Trophoblast cell (in vitro differentiated cells and primary cell): ENCODE data around the gene BEND3.
"Not testable (repeated sequence)": the region's sequence is repeated elsewhere in the genome, so short reads cannot be mapped to it uniquely, and the experiment has no call there.

Experiments used
- DNase-seq, 2 donors: peaks; one replicate each; pipeline ENCODE4 v3.0.0-alpha.2; 2016
- H2AFZ ChIP-seq: 2 replicates; pipeline ENCODE4 v1.6.1; 2013; ENCODE audit warnings: low read length, moderate library complexity, mild to moderate bottlenecking; ENCODE audit not compliant: insufficient read depth, poor library complexity
- H2AK5ac ChIP-seq: 2 replicates; pipeline ENCODE4 v1.6.1; 2013; ENCODE audit warnings: mild to moderate bottlenecking, low read length
- H2BK120ac ChIP-seq: 2 replicates; pipeline ENCODE4 v1.6.1; 2013; ENCODE audit warnings: low read length, mild to moderate bottlenecking, moderate library complexity; ENCODE audit not compliant: insufficient read depth, poor library complexity
- H2BK12ac ChIP-seq: 2 replicates; pipeline ENCODE4 v1.6.1; 2013; ENCODE audit warnings: mild to moderate bottlenecking, low read length, moderate library complexity
- H2BK5ac ChIP-seq: 2 replicates; pipeline ENCODE4 v1.6.1; 2013; ENCODE audit warnings: low read length, low read depth, moderate library complexity, mild to moderate bottlenecking; ENCODE audit not compliant: poor library complexity
- H3K14ac ChIP-seq: 2 replicates; pipeline ENCODE4 v1.6.1; 2013; ENCODE audit warnings: mild to moderate bottlenecking, low read length
- H3K18ac ChIP-seq: 2 replicates; pipeline ENCODE4 v1.6.1; 2013; ENCODE audit warnings: mild to moderate bottlenecking, low read length
- H3K23ac ChIP-seq: 2 replicates; pipeline ENCODE4 v1.6.1; 2013; ENCODE audit warnings: low read length
- H3K27ac ChIP-seq: 2 replicates; pipeline ENCODE4 v1.5.1; 2013; ENCODE audit warnings: low read depth, mild to moderate bottlenecking, inconsistent platforms, low read length, moderate library complexity
- H3K27me3 ChIP-seq: 2 replicates; pipeline ENCODE4 v1.6.1; 2013; ENCODE audit warnings: inconsistent platforms, mild to moderate bottlenecking, low read length, moderate library complexity; ENCODE audit not compliant: insufficient read depth
- H3K36me3 ChIP-seq, 2 experiments: 1 replicate in 1 of 2; 2 replicates in 1 of 2; pipeline ENCODE4 v1.6.1; 2013; ENCODE audit warnings: low read length in 2 of 2, mild to moderate bottlenecking in 2 of 2, moderate library complexity in 1 of 2; ENCODE audit not compliant: insufficient read depth in 2 of 2, control insufficient read depth in 1 of 2
- H3K4ac ChIP-seq: 2 replicates; pipeline ENCODE4 v1.6.1; 2013; ENCODE audit warnings: low read depth, mild to moderate bottlenecking, low read length, moderate library complexity
- H3K4me1 ChIP-seq, 2 experiments: 1 replicate in 1 of 2; 2 replicates in 1 of 2; pipeline ENCODE4 v1.6.1; 2013; ENCODE audit warnings: low read length in 2 of 2, mild to moderate bottlenecking in 2 of 2, moderate library complexity in 1 of 2; ENCODE audit not compliant: insufficient read depth in 2 of 2, control insufficient read depth in 1 of 2
- H3K4me2 ChIP-seq: 2 replicates; pipeline ENCODE4 v1.6.1; 2013; ENCODE audit warnings: inconsistent platforms, mild to moderate bottlenecking, low read length, moderate library complexity
- H3K4me3 ChIP-seq: 2 replicates; pipeline ENCODE4 v1.5.1; 2013; ENCODE audit warnings: mild to moderate bottlenecking, low read depth, low read length, inconsistent platforms
- H3K79me1 ChIP-seq: one replicate; pipeline ENCODE4 v1.6.1; 2013; ENCODE audit warnings: low read length
- H3K79me2 ChIP-seq: 2 replicates; pipeline ENCODE4 v1.6.1; 2013; ENCODE audit warnings: low read length, mild to moderate bottlenecking; ENCODE audit not compliant: control insufficient read depth, insufficient read depth, poor library complexity
- H3K9ac ChIP-seq: 2 replicates; pipeline ENCODE4 v1.6.1; 2013; ENCODE audit warnings: mild to moderate bottlenecking, low read length
- H3K9me3 ChIP-seq: 2 replicates; pipeline ENCODE4 v1.6.1; 2013; ENCODE audit warnings: low read depth, mild to moderate bottlenecking, control low read depth, inconsistent platforms, low read length; ENCODE audit not compliant: insufficient read depth
- H4K12ac ChIP-seq: 2 replicates; pipeline ENCODE4 v1.6.1; 2013; ENCODE audit warnings: low read depth, mild to moderate bottlenecking, low read length, moderate library complexity
- H4K8ac ChIP-seq: 2 replicates; pipeline ENCODE4 v1.6.1; 2013; ENCODE audit warnings: low read depth, mild to moderate bottlenecking, low read length, moderate library complexity
- H4K91ac ChIP-seq: one replicate; pipeline ENCODE4 v1.6.1; 2013; ENCODE audit warnings: low read depth, mild to moderate bottlenecking, low read length, moderate library complexity
- WGBS: extraction: QIAGEN DNeasy Blood & Tissue Kit; methylation state at CpG from one replicate; pipeline ENCODE4 v1.1.7; 2013; ENCODE audit warnings: missing lambda C conversion rate; ENCODE audit not compliant: insufficient read length, insufficient coverage; ENCODE audit errors: extremely low coverage; 5-methylcytosine and 5-hydroxymethylcytosine counted together

BEND3 gene

GRCh38 chr6:107144014-107144413 is 28.7 kb upstream of the BEND3 start:
- H3K27ac ChIP-seq, result no peak overlapping the region
- no peak overlapping the region for H2BK120ac ChIP-seq
- H3K4me2 ChIP-seq, result no peak overlapping the region
- no peaks in the 10 kb centered on the region for H3K4me1 ChIP-seq
- no peak overlapping the region for H4K8ac ChIP-seq
- H4K91ac ChIP-seq, result no peak overlapping the region
- DNase-seq, result no peak
- H3K4ac ChIP-seq, result no peak overlapping the region
- H2BK5ac ChIP-seq, result no peak overlapping the region
- H3K23ac ChIP-seq, result no peak overlapping the region
- no peaks in the 10 kb centered on the region for H3K27me3 ChIP-seq
- H3K14ac ChIP-seq, result no peak overlapping the region
- no peak overlapping the region for H2BK12ac ChIP-seq
- H3K4me3 ChIP-seq, result no peak overlapping the region
- H2AFZ ChIP-seq, result no peak overlapping the region
- H3K79me2 ChIP-seq, result no peaks in the 10 kb centered on the region
- H3K79me1 ChIP-seq, result no peaks in the 10 kb centered on the region
- H2AK5ac ChIP-seq, result no peak overlapping the region
- H3K36me3 ChIP-seq, result no peaks in the 10 kb centered on the region
- H4K12ac ChIP-seq, result no peak overlapping the region
- no peaks in the 10 kb centered on the region for H3K9me3 ChIP-seq
- H3K9ac ChIP-seq, result no peak overlapping the region
- H3K18ac ChIP-seq, result no peak overlapping the region

- no peaks in the 10 kb centered on the region for H3K79me1 ChIP-seq
- H3K9me3 ChIP-seq, result no peaks in the 10 kb centered on the region
- no peak overlapping the region for H3K4me3 ChIP-seq
- H3K23ac ChIP-seq, result no peak overlapping the region
- no peak overlapping the region for H2BK120ac ChIP-seq
- no peaks in the 10 kb centered on the region for H3K36me3 ChIP-seq
- no peaks in the 10 kb centered on the region for H3K79me2 ChIP-seq
- H3K4ac ChIP-seq, result no peak overlapping the region
- no peak overlapping the region for H4K91ac ChIP-seq
- no peak overlapping the region for H3K4me2 ChIP-seq
- H2AFZ ChIP-seq, result no peak overlapping the region
- H4K8ac ChIP-seq, result no peak overlapping the region
- no peak overlapping the region for H2BK5ac ChIP-seq
- no peaks in the 10 kb centered on the region for H3K4me1 ChIP-seq
- no CpG with 5 or more reads among the region's 3 CpGs for WGBS
- no peak overlapping the region for H3K14ac ChIP-seq
- H3K9ac ChIP-seq, result no peak overlapping the region
- no peak overlapping the region for H2AK5ac ChIP-seq
- no peak overlapping the region for H4K12ac ChIP-seq
- H3K27me3 ChIP-seq, result no peaks in the 10 kb centered on the region
- no peak for DNase-seq
- no peak overlapping the region for H3K27ac ChIP-seq
- H2BK12ac ChIP-seq, result no peak overlapping the region
- H3K18ac ChIP-seq, result no peak overlapping the region
These were observed 25.3 kb upstream of the BEND3 start for GRCh38 chr6:107140581-107140980.

GRCh38 chr6:107136324-107136723 is 21.0 kb upstream of the BEND3 start:
- H3K79me2 ChIP-seq, H3K79me1 ChIP-seq, DNase-seq, H4K12ac ChIP-seq, H2BK5ac ChIP-seq, H3K4ac ChIP-seq, H3K4me3 ChIP-seq, H4K91ac ChIP-seq, H2AFZ ChIP-seq, H2BK120ac ChIP-seq, H4K8ac ChIP-seq, H3K4me2 ChIP-seq, H3K9me3 ChIP-seq, H3K4me1 ChIP-seq, H3K23ac ChIP-seq, H3K27ac ChIP-seq, H2BK12ac ChIP-seq, H3K27me3 ChIP-seq, H3K18ac ChIP-seq, H3K36me3 ChIP-seq, H3K14ac ChIP-seq, H2AK5ac ChIP-seq, H3K9ac ChIP-seq: not testable (repeated sequence)
- no CpG with 5 or more reads among the region's 3 CpGs for WGBS

GRCh38 chr6:107135048-107135680 is 19.8 kb upstream of the BEND3 start:
- not testable (repeated sequence) for H3K4ac ChIP-seq, H3K4me2 ChIP-seq, H3K23ac ChIP-seq, H3K27me3 ChIP-seq, H4K91ac ChIP-seq, H3K27ac ChIP-seq, DNase-seq, H4K8ac ChIP-seq, H2BK5ac ChIP-seq, H3K36me3 ChIP-seq, H3K18ac ChIP-seq, H3K79me2 ChIP-seq, H3K79me1 ChIP-seq, H3K9ac ChIP-seq, H2BK120ac ChIP-seq, H3K14ac ChIP-seq, H3K4me1 ChIP-seq, H3K9me3 ChIP-seq, H4K12ac ChIP-seq, H2BK12ac ChIP-seq, H2AK5ac ChIP-seq, H3K4me3 ChIP-seq, H2AFZ ChIP-seq
- WGBS, result no CpG with 5 or more reads among the region's 14 CpGs
